Lower leg skin (tissue), 4 donors: Measurements from ENCODE around the gene C1orf198. TPM values are rescaled to one million over a fixed set of nuclear protein-coding genes. Genes with fewer than 3 reads are reported as not detected.

Experiments used
- DNase-seq, 2 donors: peaks; one replicate each; pipeline ENCODE4 v3.0.0-alpha.2; 2019; ENCODE audit warnings: low spot score in 2 of 2
- H3K4me3 ChIP-seq: fragments of 200-600 bp; sonication (generic); 2 replicates; pipeline ENCODE4 v1.5.1; 2017; ENCODE audit warnings: mild to moderate bottlenecking, low read depth; ENCODE audit not compliant: poor library complexity, severe bottlenecking
- CTCF ChIP-seq, 3 donors: fragments of 450-650 bp; IDR thresholded peaks; one replicate each; pipeline ENCODE4 v1.5.1; 2016; ENCODE audit warnings: antibody characterized with exemption in 3 of 3, mild to moderate bottlenecking in 3 of 3, moderate library complexity in 2 of 3
- POLR2A ChIP-seq, 2 donors: fragments of 450-650 bp; IDR thresholded peaks; one replicate each; pipeline ENCODE4 v1.6.1; 2016 to 2017; ENCODE audit warnings: antibody characterized with exemption in 2 of 2, mild to moderate bottlenecking in 1 of 2, moderate library complexity in 1 of 2
- WGBS, 2 donors: methylation state at CpG; one replicate each; pipeline ENCODE4 v1.1.5; 2018; 5-methylcytosine and 5-hydroxymethylcytosine counted together
- intact Hi-C: fragments of 100-400 bp; cut with DNase I; formaldehyde crosslinking; loops from one replicate; pipeline ENCODE4 v1.15.0; 2023; ENCODE audit warnings: low total_unique reads
- total RNA-seq, 4 donors: library from RNA; depleted of rRNA; stranded (reverse); fragments of >200 nt; gene quantifications; one replicate each; pipeline ENCODE4 v1.1.0, GENCODE V29; 2016

The C1orf198 gene
- total RNA-seq, 4 donors from 2014 or later, result 71.1 to 80.1 (median 73.3) TPM

GRCh38 chr1:230836347-230836746 lies 32.0 kb downstream of the C1orf198 start:
- whole genome bisulfite sequencing, 2 donors, result 91 to 97% methylated on average over 5 of the region's 5 CpGs

GRCh38 chr1:230834292-230834691 lies 34.0 kb downstream of the C1orf198 start:
- no peak overlapping the region for H3K4me3 ChIP-seq
- TF ChIP-seq CTCF (IDR thresholded peaks at IDR 0.05) (no peak), POLR2A (IDR thresholded peaks at IDR 0.05) (no peak)
- intact Hi-C loops, result no loop called here
- WGBS, 2 donors, result 32 to 34% methylated on average over 3 of the region's 3 CpGs
- DNase-seq, result no peak

More at GRCh38 chr1:230836347-230836746, 32.0 kb downstream of the C1orf198 start:
- intact Hi-C loops, result loop anchor here (5.0 kb wide), 1 partner anchor 1714 kb away; no protein-coding TSS in a partner anchor
- TF ChIP-seq CTCF (IDR thresholded peaks at IDR 0.05) (no peak), POLR2A (IDR thresholded peaks at IDR 0.05) (no peak)
- no peak for DNase-seq
- no peak overlapping the region for H3K4me3 ChIP-seq

GRCh38 chr1:230833511-230833910 lies 34.8 kb downstream of the C1orf198 start:
- intact Hi-C loops, result no loop called here
- TF ChIP-seq CTCF (IDR thresholded peaks at IDR 0.05), result no peak
- TF ChIP-seq POLR2A (IDR thresholded peaks at IDR 0.05), result no peak
- no peak for DNase-seq
- no peak overlapping the region for H3K4me3 ChIP-seq
- 97 to 98% methylated on average over 3 of the region's 3 CpGs for WGBS, 2 donors

- TF ChIP-seq POLR2A (IDR thresholded peaks at IDR 0.05), result no peak
- TF ChIP-seq CTCF (IDR thresholded peaks at IDR 0.05), result no peak
- WGBS, 2 donors, result 22 to 39% methylated on average over 1 of the region's 1 CpG
- no peak for DNase-seq
- no peak overlapping the region for H3K4me3 ChIP-seq
- intact Hi-C loops, result no loop called here
Observed at GRCh38 chr1:230832476-230832875, 35.8 kb downstream of the C1orf198 start.

- no peak overlapping the region for H3K4me3 ChIP-seq
- 9 to 20% methylated on average over 1 of the region's 1 CpG for WGBS, 2 donors
- no peak for TF ChIP-seq CTCF (IDR thresholded peaks at IDR 0.05)
- no peak for TF ChIP-seq POLR2A (IDR thresholded peaks at IDR 0.05)
- intact Hi-C loops, result no loop called here
- no peak for DNase-seq
Observed at GRCh38 chr1:230831771-230832170, 36.5 kb downstream of the C1orf198 start.

GRCh38 chr1:230828421-230828820 lies 39.9 kb downstream of the C1orf198 start:
- DNase-seq, result peak in 1 of 2 donors; percentile 4
- intact Hi-C loops, result no loop called here
- no peak overlapping the region for H3K4me3 ChIP-seq
- TF ChIP-seq CTCF (IDR thresholded peaks at IDR 0.05), result no peak
- no peak for TF ChIP-seq POLR2A (IDR thresholded peaks at IDR 0.05)
- WGBS, 2 donors, result 90 to 91% methylated on average over 4 of the region's 4 CpGs
